Measurements from ENCODE around the gene CHRM4.

Gene CHRM4

GRCh38 chr11:46414879-46415278 is 23.3 kb upstream of the CHRM4 start:
- TF ChIP-seq GATA3 (IDR thresholded peaks at IDR 0.05; ENCODE audit: low read depth, low read length) (no peak), GATA2 (IDR thresholded peaks at IDR 0.05; ENCODE audit: low read depth, low read length) (no peak)

- TF ChIP-seq GATA2 (IDR thresholded peaks at IDR 0.05; ENCODE audit: low read depth, low read length) (no peak), GATA3 (IDR thresholded peaks at IDR 0.05; ENCODE audit: low read depth, low read length) (no peak)
Measured at GRCh38 chr11:46414466-46414796, 22.9 kb upstream of the CHRM4 start.

- no peak for TF ChIP-seq GATA3 (IDR thresholded peaks at IDR 0.05; ENCODE audit: low read depth, low read length)
- TF ChIP-seq GATA2 (IDR thresholded peaks at IDR 0.05; ENCODE audit: low read depth, low read length), result no peak
Measured at GRCh38 chr11:46413760-46414465, 22.3 kb upstream of the CHRM4 start.

DNA sequence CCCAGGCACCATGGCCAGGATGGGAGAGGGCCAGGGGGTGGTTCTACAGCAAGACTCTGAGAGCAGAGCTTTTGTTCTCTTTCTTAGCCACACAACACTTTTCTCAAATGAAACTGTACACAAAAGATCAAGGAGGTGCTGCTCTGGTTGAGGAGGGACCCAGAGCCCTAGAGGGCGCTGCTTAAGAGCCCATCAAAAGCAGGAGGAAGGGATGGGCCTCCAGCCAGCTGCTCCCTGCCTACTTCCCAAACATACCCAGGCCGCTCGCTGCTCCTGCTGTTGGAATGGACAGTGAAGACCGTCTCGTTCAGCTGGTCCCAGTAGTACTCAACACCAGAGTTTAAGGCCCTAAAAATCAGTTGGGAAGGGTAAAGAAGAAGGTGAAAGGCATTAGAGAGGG is 18.4 kb upstream of the CHRM4 start:
- TF ChIP-seq GATA2 (IDR thresholded peaks at IDR 0.05; ENCODE audit: low read depth, low read length) (no peak), GATA3 (IDR thresholded peaks at IDR 0.05; ENCODE audit: low read depth, low read length) (no peak)

- TF ChIP-seq GATA3 (IDR thresholded peaks at IDR 0.05; ENCODE audit: low read depth, low read length), result no peak
- TF ChIP-seq GATA2 (IDR thresholded peaks at IDR 0.05; ENCODE audit: low read depth, low read length), result no peak
Measured at GRCh38 chr11:46408407-46408986, 16.9 kb upstream of the CHRM4 start.

GRCh38 chr11:46407635-46408034 is 16.1 kb upstream of the CHRM4 start:
- TF ChIP-seq GATA3 (IDR thresholded peaks at IDR 0.05; ENCODE audit: low read depth, low read length), result no peak
- TF ChIP-seq GATA2 (IDR thresholded peaks at IDR 0.05; ENCODE audit: low read depth, low read length), result no peak

- no peak for TF ChIP-seq GATA2 (IDR thresholded peaks at IDR 0.05; ENCODE audit: low read depth, low read length)
- no peak for TF ChIP-seq GATA3 (IDR thresholded peaks at IDR 0.05; ENCODE audit: low read depth, low read length)
Measured at GRCh38 chr11:46404476-46405017, 13.0 kb upstream of the CHRM4 start.

- TF ChIP-seq GATA3 (IDR thresholded peaks at IDR 0.05; ENCODE audit: low read depth, low read length) (no peak), GATA2 (IDR thresholded peaks at IDR 0.05; ENCODE audit: low read depth, low read length) (no peak)
Measured at GRCh38 chr11:46402957-46403902, 11.7 kb upstream of the CHRM4 start.

DNA sequence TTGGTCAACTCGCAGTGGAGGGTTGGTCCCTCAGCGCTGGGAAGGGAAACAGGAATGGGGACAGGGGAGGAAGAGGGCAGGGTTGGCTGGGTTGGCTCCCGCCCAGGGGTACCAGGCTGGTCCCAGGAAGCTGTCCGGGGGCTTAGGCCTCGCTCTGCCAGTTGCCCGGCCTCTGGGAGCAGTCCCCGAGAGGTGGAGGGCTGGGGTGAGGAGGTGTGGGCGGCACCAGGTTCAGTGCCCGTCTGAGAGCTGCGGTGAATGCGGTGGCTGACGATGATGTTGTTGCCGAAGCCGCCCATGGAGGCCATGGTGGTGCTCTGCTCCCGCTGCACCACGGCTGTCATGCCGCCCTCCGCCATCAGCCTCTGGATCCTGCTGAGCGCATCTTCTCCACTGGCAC is 6.0 kb upstream of the CHRM4 start:
- TF ChIP-seq GATA2 (IDR thresholded peaks at IDR 0.05; ENCODE audit: low read depth, low read length) (no peak), GATA3 (IDR thresholded peaks at IDR 0.05; ENCODE audit: low read depth, low read length) (no peak)

GRCh38 chr11:46393759-46394158 is 2.2 kb upstream of the CHRM4 start:
- no peak for TF ChIP-seq GATA2 (IDR thresholded peaks at IDR 0.05; ENCODE audit: low read depth, low read length)
- no peak for TF ChIP-seq GATA3 (IDR thresholded peaks at IDR 0.05; ENCODE audit: low read depth, low read length)

DNA sequence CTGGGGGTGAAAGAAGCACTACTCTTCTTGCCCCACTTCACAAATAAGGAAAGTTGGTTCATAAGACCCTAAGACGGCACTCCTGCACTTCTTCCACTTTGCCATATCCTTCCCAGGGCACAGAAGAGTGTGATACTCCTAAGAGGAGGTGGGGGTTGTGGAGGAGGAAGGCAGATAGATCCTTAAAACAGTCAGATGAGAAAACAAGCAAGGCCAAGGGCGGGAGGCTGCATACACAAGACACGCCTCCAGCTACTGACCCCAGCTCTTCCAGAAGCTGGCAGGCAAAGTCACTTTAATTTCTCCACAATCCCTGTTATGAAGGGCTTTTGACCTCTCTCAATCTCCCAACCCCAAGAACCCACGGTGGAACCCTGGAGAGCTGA is 1.6 kb upstream of the CHRM4 start:
- TF ChIP-seq GATA2 (IDR thresholded peaks at IDR 0.05; ENCODE audit: low read depth, low read length) (no peak), GATA3 (IDR thresholded peaks at IDR 0.05; ENCODE audit: low read depth, low read length) (no peak)

GRCh38 chr11:46392421-46393230 is 1.1 kb upstream of the CHRM4 start:
- no peak for TF ChIP-seq GATA2 (IDR thresholded peaks at IDR 0.05; ENCODE audit: low read depth, low read length)
- TF ChIP-seq GATA3 (IDR thresholded peaks at IDR 0.05; ENCODE audit: low read depth, low read length), result no peak

DNA sequence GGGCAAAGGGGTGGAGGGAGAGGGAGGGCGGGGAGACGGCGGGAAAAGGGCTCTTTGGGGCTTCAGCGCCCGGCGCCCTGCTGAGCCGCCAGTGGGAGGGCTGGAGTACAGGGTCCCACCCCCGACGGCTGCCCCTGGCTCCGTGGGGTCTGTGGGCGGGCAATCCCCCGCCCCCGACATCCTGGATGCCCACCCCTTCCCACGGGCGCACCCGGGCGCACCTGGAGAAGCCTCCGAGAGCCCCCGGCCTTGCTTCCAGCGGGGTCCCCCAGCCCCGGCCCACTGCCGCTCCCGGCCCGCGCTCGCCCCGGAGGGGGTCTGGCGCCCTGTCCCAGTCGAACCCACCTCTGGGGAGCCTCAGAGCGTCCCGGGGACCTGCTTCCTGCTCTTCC is 394 bp downstream of the CHRM4 start:
- TF ChIP-seq GATA3 (IDR thresholded peaks at IDR 0.05; ENCODE audit: low read depth, low read length), result no peak
- TF ChIP-seq GATA2 (IDR thresholded peaks at IDR 0.05; ENCODE audit: low read depth, low read length), result no peak

Measured in SH-SY5Y (cell line).